ENCODE measurements around the gene ADARB2.

ADARB2 gene

DNA sequence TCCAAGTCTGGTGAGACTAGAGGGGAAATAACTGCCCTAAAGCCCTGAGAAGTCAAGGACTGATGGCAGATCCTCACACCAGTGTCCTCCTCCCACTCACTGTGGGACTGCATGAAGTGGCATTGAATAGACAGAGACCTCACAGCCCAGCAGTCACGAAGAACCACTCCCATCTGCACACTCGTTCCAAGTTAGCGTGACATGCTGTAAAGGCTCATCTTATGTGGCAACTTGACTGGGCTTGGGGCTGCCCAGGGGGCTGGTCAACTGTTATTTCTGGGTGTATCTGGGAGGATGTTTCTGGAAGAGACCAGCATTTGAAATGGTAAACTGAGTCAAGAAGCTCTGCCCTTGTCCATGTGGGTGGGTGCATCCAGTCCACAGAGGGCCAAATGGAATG is 104.7 kb downstream of the ADARB2 start:
- no peak overlapping the region for H3K4me3 ChIP-seq (ENCODE audit: low read depth, low read length)
- TF ChIP-seq, protein P1, sequence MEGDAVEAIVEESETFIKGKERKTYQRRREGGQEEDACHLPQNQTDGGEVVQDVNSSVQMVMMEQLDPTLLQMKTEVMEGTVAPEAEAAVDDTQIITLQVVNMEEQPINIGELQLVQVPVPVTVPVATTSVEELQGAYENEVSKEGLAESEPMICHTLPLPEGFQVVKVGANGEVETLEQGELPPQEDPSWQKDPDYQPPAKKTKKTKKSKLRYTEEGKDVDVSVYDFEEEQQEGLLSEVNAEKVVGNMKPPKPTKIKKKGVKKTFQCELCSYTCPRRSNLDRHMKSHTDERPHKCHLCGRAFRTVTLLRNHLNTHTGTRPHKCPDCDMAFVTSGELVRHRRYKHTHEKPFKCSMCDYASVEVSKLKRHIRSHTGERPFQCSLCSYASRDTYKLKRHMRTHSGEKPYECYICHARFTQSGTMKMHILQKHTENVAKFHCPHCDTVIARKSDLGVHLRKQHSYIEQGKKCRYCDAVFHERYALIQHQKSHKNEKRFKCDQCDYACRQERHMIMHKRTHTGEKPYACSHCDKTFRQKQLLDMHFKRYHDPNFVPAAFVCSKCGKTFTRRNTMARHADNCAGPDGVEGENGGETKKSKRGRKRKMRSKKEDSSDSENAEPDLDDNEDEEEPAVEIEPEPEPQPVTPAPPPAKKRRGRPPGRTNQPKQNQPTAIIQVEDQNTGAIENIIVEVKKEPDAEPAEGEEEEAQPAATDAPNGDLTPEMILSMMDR (IDR thresholded peaks at IDR 0.05; ENCODE audit: low read depth, low read length) = no peak

DNA sequence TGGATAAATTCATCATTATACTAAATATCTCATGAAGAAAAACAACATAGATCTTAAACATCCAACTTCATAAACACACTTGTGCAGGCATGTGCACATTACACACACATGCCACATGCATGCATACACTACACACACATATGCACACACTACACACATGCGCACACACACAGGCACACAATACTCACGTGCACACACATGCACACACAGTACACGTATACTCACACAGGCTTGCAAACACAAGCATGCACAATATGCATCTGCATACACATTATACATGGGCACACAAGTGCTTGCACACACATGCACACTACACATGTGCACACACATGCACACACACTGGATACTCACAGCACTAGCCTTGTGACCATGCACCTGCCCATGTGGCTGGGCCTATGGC is 105.2 kb downstream of the ADARB2 start:
- TF ChIP-seq, protein P1 (IDR thresholded peaks at IDR 0.05; ENCODE audit: low read depth, low read length) = no peak
- no peak overlapping the region for H3K4me3 ChIP-seq (ENCODE audit: low read depth, low read length)

DNA sequence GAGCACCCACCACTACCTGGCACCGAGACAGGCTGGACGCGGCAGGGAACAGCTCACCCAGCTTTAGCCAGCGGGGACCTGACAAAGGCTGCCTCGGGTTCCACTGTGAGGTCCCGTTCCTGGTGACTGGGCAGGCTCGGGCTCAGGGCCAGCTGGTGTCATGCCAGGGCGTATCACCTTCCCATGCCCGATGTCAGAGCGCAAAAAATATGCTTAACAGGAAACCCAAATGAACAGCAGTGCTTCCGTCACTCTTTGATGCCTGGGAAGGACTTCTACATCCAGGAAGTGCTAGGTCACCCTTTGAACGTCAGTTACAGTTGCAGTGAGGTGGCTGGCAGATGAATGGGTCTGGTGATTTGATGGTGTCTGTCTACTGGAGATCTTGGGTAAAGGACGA is 106.0 kb downstream of the ADARB2 start:
- no peak overlapping the region for H3K4me3 ChIP-seq (ENCODE audit: low read depth, low read length)
- TF ChIP-seq, protein P1 (IDR thresholded peaks at IDR 0.05; ENCODE audit: low read depth, low read length) = no peak

DNA sequence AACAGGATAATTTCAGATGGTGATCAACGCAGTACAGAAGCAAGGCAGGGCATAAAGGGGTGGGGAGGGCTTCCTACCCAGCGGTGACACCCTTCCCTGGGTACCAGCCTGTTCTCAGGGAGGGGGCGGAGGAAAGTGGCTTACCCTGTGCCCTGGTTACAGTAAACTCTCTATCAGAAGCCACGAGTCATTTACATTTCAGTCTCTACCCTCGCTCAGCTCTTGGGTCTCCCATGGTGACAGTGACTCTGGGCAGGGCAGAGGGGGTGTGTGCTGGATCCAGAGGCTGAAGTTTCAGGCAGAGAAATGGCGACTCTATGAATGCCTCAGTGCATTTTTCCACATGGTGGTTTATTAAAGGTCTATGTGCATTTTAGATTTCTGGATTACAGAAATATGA is 107.0 kb downstream of the ADARB2 start:
- TF ChIP-seq, protein P1 (IDR thresholded peaks at IDR 0.05; ENCODE audit: low read depth, low read length) = no peak
- no peak overlapping the region for H3K4me3 ChIP-seq (ENCODE audit: low read depth, low read length)

DNA sequence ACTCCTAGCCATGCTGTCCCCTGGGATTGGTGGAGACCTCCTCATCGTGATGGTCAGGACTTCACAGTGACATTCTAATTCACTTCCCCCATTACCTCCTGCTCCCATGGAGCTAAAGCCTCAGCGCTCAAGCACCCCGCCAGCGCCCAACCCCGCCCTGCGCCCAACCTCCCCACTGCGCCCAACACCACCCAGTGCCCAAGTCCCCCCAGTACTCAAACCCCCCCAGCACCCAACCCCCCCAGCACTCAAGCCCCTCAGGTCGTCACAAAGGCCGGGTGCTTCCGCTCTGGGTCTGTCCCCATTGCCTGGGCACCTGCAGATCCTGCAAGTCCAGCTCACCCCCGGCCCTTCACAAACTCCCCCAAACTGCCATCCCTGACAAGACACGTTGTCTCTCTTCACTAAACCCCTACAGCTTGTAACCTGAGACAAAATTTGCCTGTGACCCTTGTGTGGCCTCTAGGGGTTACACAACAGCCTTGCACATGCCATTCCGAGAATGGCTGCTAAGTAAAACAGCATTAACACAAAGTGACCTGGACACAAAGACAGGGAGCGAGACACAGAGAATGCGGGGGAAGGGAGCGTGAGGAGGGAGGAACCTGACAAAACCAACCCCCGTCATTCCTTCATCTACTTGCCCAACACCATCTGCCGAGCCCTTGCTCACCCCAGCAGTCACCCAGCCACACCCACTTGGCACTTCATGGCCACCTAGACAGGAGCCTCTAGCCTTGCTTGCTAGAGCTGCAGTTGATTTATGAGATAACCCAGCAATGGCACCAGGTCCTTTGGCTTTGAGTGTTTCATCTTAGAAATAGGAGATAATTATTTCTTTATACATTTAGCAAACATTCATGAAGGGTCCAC is 107.8 kb downstream of the ADARB2 start:
- H3K4me3 ChIP-seq (ENCODE audit: low read depth, low read length) = no peak overlapping the region
- TF ChIP-seq, protein P1 (IDR thresholded peaks at IDR 0.05; ENCODE audit: low read depth, low read length) = no peak

DNA sequence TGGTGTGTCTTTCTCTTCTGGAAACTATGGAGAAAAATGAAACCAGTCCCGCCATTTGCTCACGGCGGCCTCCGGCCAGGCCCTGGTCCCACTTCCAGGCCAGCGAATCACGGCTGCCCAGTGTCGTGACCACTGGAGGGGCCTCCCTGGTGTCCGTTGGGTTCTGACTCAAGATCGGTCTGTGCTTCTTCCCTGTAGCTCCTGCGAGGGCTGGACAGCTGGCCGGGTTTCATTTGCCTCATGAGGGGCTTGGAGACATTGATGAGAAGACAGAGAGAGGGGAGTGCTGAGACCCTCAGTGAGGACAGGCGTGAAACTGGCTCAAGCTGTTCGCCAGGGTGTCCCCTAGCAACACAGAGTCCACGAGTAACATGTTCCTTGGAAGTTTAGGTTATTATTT is 108.6 kb downstream of the ADARB2 start:
- TF ChIP-seq, protein P1 (IDR thresholded peaks at IDR 0.05; ENCODE audit: low read depth, low read length) = no peak
- no peak overlapping the region for H3K4me3 ChIP-seq (ENCODE audit: low read depth, low read length)

DNA sequence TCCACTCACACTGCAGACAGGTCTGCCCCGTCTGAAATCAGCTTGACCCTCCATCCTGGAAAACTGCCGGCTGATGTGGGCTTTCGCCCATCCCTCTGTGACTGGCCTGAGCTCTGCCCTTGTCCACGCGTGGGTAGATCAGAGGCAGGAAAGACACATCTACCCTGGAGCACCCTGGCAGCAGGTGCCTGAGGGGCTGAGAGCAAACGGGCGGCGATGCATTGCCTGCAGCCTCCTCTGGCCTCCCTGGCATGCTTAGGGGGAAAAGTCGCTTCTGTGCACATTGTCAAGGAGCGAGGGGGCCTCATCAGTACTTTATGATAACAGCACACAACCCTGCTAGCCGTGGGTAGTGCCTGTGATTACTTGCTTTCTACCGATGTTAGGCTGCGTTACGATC is 109.4 kb downstream of the ADARB2 start:
- H3K4me3 ChIP-seq (ENCODE audit: low read depth, low read length) = no peak overlapping the region
- TF ChIP-seq, protein P1 (IDR thresholded peaks at IDR 0.05; ENCODE audit: low read depth, low read length) = no peak
